HG02588 (cell line): Measurements from ENCODE around the gene INVS.
"Not testable (repeated sequence)": the region's sequence is repeated elsewhere in the genome, so short reads cannot be mapped to it uniquely, and the experiment has no call there.

ENCODE experiments used
- ATAC-seq: cut with Tn5 transposase; IDR thresholded peaks from one replicate; pipeline ENCODE4 v1.9.1; 2021; ENCODE audit warnings: mild to moderate bottlenecking, moderate library complexity; ENCODE audit not compliant: unreplicated experiment

INVS gene

DNA sequence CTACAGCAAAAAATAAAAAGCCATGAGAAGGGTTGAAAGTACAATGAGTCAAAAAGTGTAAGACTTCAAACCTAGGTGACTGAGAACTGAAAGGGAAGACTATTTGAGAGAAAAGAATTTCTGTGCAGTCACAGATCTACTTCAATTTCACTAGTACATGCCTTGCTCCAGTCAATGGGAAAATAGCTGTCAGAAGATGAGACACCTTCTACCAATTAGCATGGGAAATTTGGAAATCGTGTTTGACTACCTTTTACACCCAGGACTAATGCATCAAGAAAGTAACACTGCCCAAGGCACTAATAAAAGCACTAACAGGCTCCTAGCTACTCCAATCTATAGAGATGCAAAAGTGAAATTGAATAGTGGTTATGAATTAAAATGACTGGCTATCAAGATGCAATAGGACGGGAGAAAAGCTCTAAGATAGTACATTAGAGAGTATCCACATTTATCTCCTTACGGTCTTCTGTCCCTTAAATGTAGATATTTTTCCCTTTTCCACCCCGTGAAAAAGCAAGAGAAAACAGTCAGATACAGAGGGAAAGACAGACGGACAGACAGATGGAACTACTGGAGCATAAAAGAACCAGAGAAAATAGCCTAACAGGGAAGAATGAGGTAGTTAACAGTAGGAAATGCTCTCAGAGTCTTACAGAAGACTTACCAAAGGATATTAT lies 15.5 kb upstream of the INVS start:
- ATAC-seq: peak; percentile 36

DNA sequence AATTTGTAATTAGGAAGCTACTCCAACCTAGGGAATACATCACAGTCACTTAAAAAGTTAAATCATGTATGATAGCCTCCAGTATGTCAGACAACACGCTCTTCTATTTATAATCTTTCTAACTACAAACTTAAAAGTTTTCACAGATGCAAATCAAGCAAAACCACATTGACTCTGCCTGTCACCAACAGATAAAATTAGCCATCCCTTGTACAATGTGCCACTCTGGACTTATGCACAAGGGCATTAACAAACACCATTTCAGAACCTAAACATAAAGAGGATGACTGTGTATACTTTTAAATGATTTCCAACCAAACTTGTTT lies 15.0 kb upstream of the INVS start:
- ATAC-seq: peak; percentile 53

DNA sequence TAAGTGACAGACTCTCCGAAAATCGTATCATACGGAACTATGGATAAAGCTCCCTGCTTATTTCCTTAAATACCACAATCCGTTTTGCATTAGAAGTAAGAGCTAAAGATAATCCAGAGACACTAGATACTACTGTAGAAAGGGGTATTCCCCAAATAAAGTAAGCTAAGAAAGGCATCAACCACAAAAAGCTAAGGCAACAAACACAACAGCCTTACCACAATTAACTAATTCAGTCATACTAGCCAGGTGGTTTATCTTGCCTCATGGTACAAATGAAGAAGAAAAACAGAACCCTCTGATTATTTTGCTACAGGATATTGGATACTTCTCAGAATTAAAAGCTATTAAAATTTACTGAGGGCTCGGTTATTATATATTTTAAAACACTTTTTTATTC lies 14.3 kb upstream of the INVS start:
- ATAC-seq: peak; percentile 80

DNA sequence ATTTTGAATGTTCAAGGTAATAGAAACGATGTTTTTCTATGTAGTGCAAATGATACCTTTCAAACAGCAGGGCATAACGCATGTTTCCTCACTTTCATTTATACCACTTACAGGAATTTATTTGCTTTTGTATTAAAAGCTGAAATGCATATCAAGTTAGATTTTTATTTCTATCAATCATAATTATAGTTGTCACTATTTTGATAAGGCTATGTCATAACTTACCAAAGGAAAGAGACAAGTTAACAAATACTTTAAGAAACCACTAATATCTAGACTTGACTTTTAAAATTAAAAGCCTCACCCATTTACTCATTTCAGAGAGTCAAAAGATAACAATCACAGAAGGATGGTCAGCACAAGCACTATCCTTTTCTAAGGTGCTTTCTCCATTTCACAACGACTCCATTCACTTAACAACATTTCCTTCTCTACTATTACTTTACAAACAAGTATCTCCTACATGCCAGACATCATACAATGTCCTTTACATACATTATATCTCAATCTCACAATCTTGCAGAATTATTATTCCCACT lies 12.9 kb upstream of the INVS start:
- no peak for ATAC-seq

DNA sequence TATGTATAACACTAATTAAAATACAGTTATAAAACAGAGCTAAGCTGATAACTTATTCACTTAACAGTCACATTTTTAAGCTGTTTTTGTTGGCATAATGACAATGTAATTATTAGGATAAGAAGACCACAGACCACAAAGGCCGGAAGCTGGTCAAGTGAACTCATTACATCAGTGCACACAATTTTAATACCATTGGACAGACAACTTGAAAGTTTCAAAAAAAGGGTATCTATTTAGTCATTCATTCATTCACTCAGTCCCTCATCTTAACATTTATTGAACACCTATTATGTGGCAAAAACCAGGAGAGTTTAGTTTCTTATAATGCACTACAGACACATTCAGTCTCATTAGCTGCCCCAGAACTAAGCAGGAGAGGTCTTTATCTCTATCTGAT lies 11.8 kb upstream of the INVS start:
- ATAC-seq: no peak

DNA sequence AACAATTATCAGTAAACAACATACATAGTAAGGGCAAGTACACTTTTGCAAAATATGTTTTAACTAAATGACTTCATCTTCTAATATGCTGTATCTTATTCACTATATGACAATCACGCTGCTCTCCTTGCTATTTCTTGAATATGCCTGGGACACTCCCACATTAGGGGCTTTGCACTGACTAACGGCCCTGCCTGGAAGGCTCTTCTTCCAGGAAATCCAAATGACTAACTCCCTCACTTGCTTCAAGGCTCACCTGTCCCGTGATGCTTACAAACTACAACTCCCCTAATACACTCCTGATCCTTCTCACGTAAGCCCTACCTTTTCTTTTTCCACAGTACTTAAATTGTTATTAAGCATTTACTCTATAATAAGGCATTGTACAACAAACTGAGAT lies 10.8 kb upstream of the INVS start:
- no peak for ATAC-seq

DNA sequence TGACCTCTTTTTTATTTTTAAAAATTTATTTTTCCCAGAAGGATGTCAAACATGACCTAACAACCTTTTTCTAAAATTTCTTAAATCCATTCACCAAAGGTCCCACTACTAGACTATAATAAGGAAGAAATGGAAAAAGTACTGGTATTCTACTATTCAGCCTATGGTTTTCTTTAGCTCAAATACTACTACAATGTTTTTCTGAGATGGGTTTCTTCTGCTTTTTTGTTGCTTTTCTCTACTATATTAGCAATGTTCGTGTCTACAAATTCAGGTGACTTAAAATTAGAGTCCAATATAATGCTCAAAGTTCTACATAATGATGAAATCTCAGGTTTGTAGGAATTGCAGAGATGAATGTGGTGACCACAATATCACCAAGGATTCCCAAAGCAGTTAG lies 8.2 kb upstream of the INVS start:
- no peak for ATAC-seq

DNA sequence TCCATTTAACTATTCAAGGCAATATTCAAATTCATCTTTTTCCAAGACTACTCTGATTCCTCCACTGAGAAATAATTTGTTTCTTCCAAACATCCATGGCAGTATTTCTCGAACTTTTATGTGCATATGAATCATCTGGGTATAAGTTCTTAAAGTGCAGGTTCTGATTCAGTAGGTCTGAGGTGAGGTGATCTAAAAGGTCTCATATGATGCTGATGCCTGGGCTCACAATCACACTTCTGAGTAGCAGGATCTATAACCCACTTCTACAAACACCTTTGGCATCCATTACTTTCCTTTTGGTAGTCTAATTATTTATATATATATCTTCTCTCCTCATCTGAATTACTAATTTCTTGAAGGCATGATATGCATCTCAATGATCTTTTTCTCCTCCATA lies 7.4 kb upstream of the INVS start:
- ATAC-seq: no peak

DNA sequence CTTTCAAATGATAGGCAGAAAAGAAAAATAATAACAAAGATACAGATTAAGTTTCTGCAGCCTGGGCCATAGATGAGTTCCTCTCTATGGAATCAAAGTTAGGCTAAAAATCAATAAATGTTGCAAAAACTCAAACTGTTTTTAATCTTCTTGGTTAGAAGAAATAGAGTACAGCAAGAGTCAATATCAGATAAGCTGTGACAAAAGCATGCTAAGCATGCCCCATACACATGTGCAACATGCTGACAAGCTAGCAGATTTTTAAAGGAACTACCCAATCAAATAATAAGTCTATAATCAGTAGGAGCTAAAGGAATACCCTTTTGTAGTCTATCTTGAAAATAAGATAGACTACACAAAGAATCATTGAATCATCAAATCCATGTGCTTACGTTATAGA lies 7.0 kb upstream of the INVS start:
- no peak for ATAC-seq

DNA sequence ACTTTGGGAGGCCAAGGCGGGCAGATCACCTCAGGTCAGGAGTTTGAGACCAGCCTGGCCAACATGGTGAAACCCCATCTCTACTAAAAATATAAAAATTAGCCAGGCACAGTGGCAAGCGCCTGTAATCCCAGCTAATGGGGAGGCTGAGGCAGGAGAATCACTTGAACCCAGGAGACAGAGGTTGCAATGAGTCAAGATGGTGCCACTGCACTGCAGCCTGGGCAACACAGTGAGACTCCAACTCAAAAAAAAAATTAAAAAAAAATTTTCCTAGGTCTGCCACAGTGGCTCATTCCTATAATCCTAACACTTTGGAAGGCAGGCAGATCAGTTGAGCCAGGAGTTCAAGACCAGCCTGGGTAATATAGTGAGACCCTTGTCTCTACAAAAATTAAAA lies 4.6 kb upstream of the INVS start:
- ATAC-seq: not testable (repeated sequence)

DNA sequence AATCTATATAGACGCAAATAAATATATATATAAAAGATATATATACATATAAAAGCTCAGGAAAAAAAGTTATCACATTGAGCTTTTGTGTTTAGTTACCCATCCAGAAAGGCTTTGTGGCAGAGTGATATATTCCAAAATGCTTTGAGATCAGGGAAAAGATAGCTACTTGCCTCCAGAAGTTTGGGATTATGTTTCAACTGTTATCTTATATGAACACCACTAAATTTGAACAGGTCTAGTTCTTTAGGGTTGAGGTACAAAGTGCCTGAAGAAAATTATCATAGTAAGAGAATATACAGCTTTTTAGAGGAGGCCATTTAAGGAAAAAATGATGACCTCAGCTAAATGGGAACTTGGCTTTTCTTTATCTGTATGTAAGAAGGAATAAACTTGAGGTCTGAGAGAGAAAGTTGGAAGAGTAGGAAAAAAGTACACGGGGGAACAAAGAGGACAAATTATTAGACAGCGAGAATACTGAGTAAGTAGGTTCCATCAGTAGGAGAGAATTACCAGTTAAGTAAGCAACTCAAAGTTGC lies 2.6 kb upstream of the INVS start:
- no peak for ATAC-seq

DNA sequence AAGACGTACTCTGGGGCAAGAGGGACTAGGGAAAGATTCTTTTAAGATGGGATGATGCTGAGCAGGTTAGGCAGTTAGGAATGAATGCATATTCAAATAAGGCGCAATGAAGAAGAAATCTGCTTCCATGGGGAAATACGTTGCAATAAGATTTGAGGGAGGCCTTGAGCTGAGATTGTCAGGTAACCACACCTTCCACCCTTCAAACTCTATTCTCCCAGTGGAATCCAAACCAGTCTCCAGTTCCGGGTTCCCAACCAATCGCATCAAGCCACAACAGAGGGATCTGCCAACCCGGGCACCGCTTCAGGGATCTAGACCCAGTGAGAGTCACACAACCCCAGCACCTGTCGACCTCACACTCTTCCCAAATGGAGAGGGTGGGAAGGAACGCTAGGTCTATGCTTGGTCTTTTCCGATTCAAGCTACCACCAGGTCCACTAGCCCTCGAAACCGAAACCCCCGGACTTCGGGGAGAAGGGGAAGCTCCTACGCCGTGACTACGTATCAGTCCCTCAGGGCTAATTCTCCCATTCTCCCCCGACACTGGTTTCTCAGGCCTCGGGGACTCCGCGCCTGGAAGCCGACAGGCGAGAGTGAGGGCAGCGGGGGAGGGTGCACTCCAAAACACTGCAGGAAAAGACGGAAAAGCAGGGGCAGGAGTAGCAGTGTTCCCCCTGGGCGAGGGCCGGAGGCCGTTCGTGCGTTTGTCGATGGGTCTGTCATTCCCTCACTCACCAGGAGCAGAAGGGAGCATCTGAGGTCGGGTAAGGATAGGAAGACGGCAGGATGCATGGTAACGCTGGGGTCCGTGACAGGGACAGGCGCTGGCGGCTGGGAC lies 777 bp upstream of the INVS start:
- ATAC-seq: peak; percentile 10

DNA sequence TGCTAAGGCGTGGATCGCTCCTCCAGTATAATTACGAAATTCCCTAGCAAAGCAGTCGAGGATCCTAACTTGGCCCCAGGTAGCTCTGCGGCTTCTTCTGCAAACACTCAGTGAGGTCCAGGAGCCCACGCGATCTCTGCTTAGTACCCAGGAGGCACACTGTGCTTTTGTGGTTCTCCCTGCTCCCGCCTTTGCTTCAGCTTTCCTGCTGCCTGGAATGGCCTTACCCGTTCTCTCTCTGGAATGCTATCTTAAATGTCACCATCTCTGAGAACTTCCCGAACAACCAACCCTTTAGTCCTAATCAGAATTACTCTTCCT lies 639 bp downstream of the INVS start:
- no peak for ATAC-seq

DNA sequence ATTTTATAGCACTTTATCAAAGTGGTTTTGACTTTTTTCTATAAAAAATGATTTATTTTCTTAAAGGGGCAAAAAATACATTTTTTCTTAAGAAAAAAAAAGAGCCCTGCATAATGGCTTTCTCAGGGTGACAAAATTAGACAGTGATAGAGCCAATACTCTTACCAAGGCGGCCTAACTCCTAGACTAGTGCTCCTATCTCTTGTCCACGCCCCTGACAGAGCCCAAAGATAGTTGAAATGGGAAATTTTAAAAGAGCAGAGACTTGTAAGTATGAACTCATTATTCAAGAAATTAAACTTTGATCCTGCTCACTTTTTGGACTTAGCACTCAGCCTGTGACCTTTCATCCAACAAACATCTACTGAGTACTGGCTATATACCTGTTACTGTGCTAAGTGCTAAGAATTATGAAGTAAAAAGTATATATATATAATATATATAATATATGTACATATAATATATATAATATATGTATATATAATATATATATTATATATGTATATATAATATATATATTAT lies 1.2 kb downstream of the INVS start:
- ATAC-seq: no peak

DNA sequence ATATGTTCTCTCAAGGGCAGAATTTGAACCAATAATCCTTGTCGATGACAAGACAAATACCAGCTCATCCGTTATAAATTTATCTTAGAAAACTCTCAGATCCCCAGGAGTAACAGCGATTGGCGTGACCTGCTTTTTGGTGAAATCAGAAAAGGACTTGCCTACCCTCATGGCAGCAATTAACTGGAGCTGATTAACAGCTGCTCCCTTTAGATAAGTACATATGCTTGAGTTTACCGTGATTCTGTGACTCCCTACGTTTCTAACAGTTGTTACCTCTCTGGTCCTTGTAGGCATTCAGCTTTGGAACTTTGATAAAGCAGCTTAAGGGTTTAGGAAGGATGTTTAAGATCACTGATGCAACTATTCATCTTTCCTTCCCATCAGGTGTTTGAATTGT lies 2.6 kb downstream of the INVS start:
- ATAC-seq: no peak

DNA sequence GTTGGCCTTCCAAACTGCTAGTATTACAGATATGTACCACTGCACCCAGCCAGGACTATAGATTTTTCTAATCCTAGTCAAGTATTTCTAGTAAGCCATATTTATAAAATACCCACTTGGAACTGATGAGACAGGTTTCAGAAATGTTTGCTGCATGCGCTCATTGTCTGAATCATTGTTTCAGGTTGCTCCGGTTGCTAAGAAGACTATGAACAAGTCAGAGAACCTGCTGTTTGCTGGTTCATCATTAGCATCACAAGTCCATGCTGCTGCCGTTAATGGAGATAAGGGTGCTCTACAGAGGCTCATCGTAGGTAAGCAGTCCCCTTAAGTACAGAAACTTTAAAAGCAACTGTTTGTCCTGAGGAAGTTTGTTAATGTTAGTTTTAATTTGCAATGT lies 5.3 kb downstream of the INVS start:
- no peak for ATAC-seq

DNA sequence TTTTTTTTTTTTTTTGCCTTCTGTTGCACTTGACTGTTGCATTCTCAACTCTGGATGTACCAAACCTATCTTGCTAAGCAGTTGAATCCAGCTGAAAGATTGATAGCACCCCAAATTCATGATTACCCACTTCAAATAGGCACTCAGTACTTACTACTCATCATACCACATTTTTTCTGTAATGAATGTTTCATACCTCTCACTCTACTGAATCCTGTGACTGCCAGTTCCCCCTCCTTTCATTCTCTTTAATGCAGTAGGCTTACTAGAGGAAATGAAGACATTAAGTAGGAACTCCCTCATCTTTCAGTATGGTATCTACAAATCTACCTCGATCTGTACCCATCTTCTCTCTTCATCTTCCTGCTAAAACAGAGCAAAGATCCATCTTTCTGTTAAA lies 6.8 kb downstream of the INVS start:
- ATAC-seq: no peak

DNA sequence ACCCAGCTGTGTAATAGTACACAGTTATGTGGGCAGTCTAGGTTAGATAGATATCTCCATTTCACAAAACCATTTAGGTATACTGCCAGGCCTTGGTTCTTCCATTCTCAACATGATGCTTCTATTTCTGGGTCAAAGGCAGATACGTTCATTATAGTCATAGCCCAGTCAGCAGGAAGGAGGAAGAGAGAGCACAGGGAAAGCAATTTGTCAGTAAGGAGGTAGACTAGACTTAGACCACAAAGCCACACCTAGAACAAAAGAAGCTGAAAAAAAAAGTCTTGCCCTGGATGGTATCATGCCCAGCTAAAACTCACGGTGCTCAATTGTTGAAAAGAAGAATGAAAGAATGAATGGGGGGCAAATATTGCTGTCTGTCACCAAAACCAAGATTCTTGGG lies 7.6 kb downstream of the INVS start:
- ATAC-seq: no peak

DNA sequence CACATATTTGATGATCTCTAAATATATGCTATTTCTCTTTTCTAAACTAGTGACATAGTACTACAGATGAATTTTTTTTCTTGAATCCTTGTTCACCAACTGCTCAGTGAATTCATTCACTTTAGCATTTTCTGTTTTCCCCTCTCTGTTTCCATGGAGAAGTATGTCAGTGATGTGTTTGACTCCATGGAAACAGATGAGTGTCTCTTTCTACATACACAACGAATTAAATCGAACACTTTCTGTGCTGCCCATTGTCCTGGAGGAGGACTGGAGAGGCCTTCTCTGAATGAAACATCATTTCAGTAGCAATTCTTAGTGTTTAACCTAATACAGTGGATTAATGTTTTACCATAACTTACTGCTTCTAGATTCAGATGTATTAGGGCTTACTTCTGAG lies 9.5 kb downstream of the INVS start:
- ATAC-seq: no peak

DNA sequence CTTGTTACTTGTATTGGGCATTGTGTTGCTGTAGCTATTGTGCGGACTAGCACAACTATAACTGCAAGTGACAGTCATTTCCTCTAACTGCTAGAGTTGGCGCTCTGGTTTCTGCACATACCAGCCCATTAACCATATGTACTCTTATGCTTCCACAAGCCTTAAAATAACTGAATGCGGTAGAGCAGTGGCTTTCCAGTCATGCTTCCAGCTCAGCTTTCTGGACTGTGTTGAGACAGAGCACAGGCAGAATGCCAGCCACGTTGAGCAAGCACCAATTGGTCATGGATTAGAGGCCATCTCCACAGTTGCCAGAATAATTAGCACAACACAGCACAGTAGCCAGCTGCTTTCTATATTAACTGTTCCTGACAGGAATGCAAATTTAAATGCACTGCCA lies 12.2 kb downstream of the INVS start:
- ATAC-seq: no peak

DNA sequence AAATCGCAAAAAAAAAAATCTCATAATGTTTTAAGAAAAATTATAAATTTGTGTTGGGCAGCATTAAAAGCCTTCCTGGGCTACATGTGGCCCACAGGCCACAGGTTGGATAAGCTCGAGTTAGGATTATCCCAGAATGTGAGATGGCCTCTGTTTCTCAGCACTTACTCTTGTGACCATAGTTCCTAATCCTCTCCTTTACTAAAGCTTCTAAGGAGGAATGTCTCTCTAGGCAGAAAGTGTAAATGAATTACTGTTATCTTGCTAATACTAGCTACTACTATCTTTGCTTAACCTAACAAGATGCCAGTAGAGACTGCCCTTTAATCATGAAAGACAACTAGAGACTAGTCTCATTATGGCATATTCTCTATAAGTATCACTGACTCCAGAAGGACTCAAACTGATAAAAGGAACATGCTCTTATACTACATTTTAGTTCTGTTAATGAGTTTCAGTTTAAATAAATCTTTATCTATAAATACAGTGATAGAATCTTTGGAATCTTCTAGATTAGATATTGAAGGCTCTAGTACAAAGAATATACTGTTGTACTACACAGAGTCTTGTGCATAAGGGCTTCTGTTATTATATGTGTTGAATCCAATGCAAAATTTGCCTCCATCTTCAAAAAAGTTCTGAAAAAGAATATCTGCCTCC lies 13.8 kb downstream of the INVS start:
- no peak for ATAC-seq

DNA sequence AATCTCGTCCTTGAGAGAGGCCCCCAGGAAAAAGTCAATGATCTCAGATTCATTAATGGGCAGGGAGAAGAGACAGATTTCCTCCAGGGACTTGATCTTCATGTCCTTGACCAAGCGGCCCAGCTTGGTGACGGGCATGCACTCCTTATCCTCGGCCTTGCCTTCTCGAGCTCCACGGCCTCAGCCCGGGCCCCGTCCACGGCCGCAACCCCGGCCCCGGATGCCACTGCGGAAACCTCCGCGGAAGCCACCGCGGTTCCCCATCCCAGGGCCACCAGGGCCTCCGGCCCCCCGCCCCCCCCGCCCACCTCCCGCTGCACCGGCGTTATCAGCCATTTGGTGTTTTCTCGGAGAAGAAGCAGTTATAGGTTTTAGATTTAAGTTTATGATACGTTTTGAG lies 18.3 kb downstream of the INVS start:
- no peak for ATAC-seq
